Measurements from ENCODE around the gene FOXD4. TPM values are rescaled to one million over a fixed set of nuclear protein-coding genes. Genes with fewer than 3 reads are reported as not detected.
A peak's percentile ranks its signal among the peaks of the same experiment; 100 is the strongest.
"Not testable (repeated sequence)": the region's sequence is repeated elsewhere in the genome, so short reads cannot be mapped to it uniquely, and the experiment has no call there.

The FOXD4 gene
- polyA plus RNA-seq, 1 donor (not counting 4 experiments of a cell fraction or from before 2014, with no cell fraction given), result 0.18 TPM

DNA sequence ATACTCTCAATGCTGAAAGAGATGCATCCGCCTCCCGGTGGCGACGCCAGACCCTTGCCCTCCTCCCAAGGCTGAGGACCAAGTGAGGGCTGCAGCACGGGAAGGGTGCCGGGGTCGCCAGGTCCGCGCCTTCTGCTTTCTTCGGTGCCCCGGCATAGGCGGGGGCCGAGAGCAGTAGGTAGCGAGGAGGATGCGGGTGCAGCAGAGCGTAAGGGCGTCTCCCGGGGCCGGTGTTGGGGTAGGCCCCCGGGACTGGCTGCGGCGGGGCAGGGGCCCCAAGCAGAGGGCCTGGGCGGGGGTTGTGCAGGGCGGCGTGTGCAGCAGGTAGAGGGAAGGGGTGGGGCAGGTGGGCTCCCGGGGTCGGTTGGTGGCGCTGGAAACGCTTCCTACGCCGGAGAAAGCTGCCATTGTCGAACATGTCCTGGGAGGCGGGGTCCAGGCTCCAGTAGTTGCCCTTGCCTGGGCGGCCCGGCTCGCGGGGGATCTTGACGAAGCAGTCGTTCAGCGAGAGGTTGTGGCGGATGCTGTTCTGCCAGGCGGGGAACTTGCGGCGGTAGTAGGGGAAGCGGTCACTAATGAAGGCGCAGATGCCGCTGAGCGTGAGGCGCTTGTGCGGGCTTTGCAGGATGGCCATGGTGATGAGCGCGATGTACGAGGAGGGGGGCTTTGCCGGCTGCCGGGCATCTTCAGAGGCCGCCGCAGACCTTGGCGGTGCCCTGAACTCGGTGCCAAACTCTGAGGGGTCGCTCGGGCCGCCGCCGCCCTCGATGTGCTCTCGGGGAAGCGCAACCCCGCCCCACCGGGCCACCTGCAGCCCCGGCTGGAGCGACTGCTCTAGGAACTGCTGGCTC lies 848 bp downstream of the FOXD4 start:
- H3K4me1 ChIP-seq (ENCODE audit: control insufficient read depth, extremely low read depth, insufficient read depth, low read length); H2AFZ ChIP-seq (ENCODE audit: control insufficient read depth, low read length); H3K9me3 ChIP-seq (ENCODE audit: control insufficient read depth, low read depth, low read length); H3K9ac ChIP-seq (ENCODE audit: control insufficient read depth, extremely low read depth, insufficient read depth, low read length); DNase-seq (ENCODE audit: low read depth, low spot score); H4K20me1 ChIP-seq (ENCODE audit: control insufficient read depth, extremely low read depth, insufficient read depth, low read length); H3K36me3 ChIP-seq (ENCODE audit: control insufficient read depth in 2 of 2, extremely low read depth in 1 of 2, insufficient read depth in 2 of 2, low read length in 2 of 2); FAIRE-seq; dilution Hi-C loops (cut with MboI; ENCODE audit: extremely low pct_ligation_motif_present, low sequenced_read_pairs); H3K4me3 ChIP-seq (ENCODE audit: control insufficient read depth in 2 of 3, extremely low read depth in 1 of 3, insufficient read depth in 2 of 3, low read depth in 1 of 3, low read length in 3 of 3); H3K27ac ChIP-seq (ENCODE audit: control insufficient read depth, insufficient read depth, low read length); H3K9me1 ChIP-seq (ENCODE audit: control insufficient read depth, extremely low read depth, insufficient read depth, low read length); H3K79me2 ChIP-seq (ENCODE audit: control insufficient read depth, insufficient read depth, low read length); H3K4me2 ChIP-seq (ENCODE audit: control insufficient read depth, extremely low read depth, insufficient read depth, low read depth, low read length): not testable (repeated sequence)
- peaks cover 34% of the 10 kb centered on the region for H3K27me3 ChIP-seq (ENCODE audit: control insufficient read depth, extremely low read depth, insufficient read depth, low read length)

- H3K79me2 ChIP-seq (ENCODE audit: control insufficient read depth, insufficient read depth, low read length); H3K27ac ChIP-seq (ENCODE audit: control insufficient read depth, insufficient read depth, low read length); H3K9me3 ChIP-seq (ENCODE audit: control insufficient read depth, low read depth, low read length); H3K36me3 ChIP-seq (ENCODE audit: control insufficient read depth in 2 of 2, extremely low read depth in 1 of 2, insufficient read depth in 2 of 2, low read length in 2 of 2); dilution Hi-C loops (cut with MboI; ENCODE audit: extremely low pct_ligation_motif_present, low sequenced_read_pairs); FAIRE-seq; H4K20me1 ChIP-seq (ENCODE audit: control insufficient read depth, extremely low read depth, insufficient read depth, low read length); H3K4me2 ChIP-seq (ENCODE audit: control insufficient read depth, extremely low read depth, insufficient read depth, low read depth, low read length); H2AFZ ChIP-seq (ENCODE audit: control insufficient read depth, low read length); H3K4me3 ChIP-seq (ENCODE audit: control insufficient read depth in 2 of 3, extremely low read depth in 1 of 3, insufficient read depth in 2 of 3, low read depth in 1 of 3, low read length in 3 of 3); H3K9ac ChIP-seq (ENCODE audit: control insufficient read depth, extremely low read depth, insufficient read depth, low read length); H3K9me1 ChIP-seq (ENCODE audit: control insufficient read depth, extremely low read depth, insufficient read depth, low read length); DNase-seq (ENCODE audit: low read depth, low spot score); H3K4me1 ChIP-seq (ENCODE audit: control insufficient read depth, extremely low read depth, insufficient read depth, low read length): not testable (repeated sequence)
- peaks cover 34% of the 10 kb centered on the region for H3K27me3 ChIP-seq (ENCODE audit: control insufficient read depth, extremely low read depth, insufficient read depth, low read length)
- TF ChIP-seq EZH2 (IDR thresholded peaks at IDR 0.05; ENCODE audit: low read length), result peak; percentile 62
These were observed 1.8 kb downstream of the FOXD4 start for GRCh38 chr9:116239-117077.

GRCh38 chr9:115118-115451 lies 3.1 kb downstream of the FOXD4 start:
- H3K4me2 ChIP-seq (ENCODE audit: control insufficient read depth, extremely low read depth, insufficient read depth, low read depth, low read length); H3K4me1 ChIP-seq (ENCODE audit: control insufficient read depth, extremely low read depth, insufficient read depth, low read length); DNase-seq (ENCODE audit: low read depth, low spot score); H4K20me1 ChIP-seq (ENCODE audit: control insufficient read depth, extremely low read depth, insufficient read depth, low read length); H3K9me1 ChIP-seq (ENCODE audit: control insufficient read depth, extremely low read depth, insufficient read depth, low read length); H3K27ac ChIP-seq (ENCODE audit: control insufficient read depth, insufficient read depth, low read length); H3K79me2 ChIP-seq (ENCODE audit: control insufficient read depth, insufficient read depth, low read length); H3K36me3 ChIP-seq (ENCODE audit: control insufficient read depth in 2 of 2, extremely low read depth in 1 of 2, insufficient read depth in 2 of 2, low read length in 2 of 2); dilution Hi-C loops (cut with MboI; ENCODE audit: extremely low pct_ligation_motif_present, low sequenced_read_pairs); H3K4me3 ChIP-seq (ENCODE audit: control insufficient read depth in 2 of 3, extremely low read depth in 1 of 3, insufficient read depth in 2 of 3, low read depth in 1 of 3, low read length in 3 of 3); FAIRE-seq; H3K9ac ChIP-seq (ENCODE audit: control insufficient read depth, extremely low read depth, insufficient read depth, low read length); H3K9me3 ChIP-seq (ENCODE audit: control insufficient read depth, low read depth, low read length); H2AFZ ChIP-seq (ENCODE audit: control insufficient read depth, low read length): not testable (repeated sequence)
- H3K27me3 ChIP-seq (ENCODE audit: control insufficient read depth, extremely low read depth, insufficient read depth, low read length), result peaks cover 34% of the 10 kb centered on the region

DNA sequence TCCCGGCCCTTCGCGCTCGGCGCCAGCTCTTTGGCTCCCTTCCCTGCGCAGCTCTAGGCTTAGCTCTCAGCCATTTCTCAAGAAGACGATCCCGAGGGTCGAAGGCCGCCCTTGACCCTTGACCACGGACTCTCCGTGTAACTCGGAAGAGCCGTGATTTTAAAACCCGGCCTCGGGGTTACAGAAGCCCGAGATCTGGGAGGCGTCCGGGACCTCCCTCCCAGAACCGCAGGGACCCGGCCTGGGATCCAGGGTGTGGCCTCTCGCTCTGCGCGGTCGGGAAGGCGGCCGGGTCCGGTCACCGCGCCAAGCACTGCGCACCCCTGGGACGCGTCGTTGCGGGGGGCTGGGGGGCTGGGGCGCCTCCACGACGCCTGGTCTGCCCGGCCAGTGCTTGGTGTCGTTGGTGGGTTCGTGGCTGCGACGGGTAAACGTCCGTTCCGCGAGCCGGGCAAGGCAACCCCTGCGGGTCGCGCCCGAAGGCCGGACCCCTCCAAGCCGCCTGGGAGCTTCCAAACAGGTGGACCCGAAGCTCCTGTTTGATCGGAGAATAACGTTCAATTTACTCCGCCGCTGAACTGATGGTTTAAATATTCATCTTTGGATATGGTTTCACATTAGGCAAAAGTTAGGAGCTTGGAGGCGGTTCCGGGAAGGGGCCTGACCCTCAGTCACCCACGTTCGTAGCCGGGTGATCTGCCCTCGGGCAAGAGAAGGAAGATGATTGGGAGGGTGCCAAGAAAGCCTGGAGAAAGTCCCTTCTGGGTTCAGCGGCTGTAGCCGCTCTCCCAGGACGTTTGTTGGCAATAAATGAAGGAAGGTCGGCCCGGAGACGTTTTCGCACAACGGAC lies 3.7 kb downstream of the FOXD4 start:
- FAIRE-seq; H3K27ac ChIP-seq (ENCODE audit: control insufficient read depth, insufficient read depth, low read length): not testable (repeated sequence)
- peak overlapping the region; percentile 60 for H3K4me2 ChIP-seq (ENCODE audit: control insufficient read depth, extremely low read depth, insufficient read depth, low read depth, low read length)

More for the DNA sequence above, 3.7 kb downstream of the FOXD4 start:
- H3K9me3 ChIP-seq (ENCODE audit: control insufficient read depth, low read depth, low read length); H4K20me1 ChIP-seq (ENCODE audit: control insufficient read depth, extremely low read depth, insufficient read depth, low read length); H2AFZ ChIP-seq (ENCODE audit: control insufficient read depth, low read length); H3K79me2 ChIP-seq (ENCODE audit: control insufficient read depth, insufficient read depth, low read length); dilution Hi-C loops (cut with MboI; ENCODE audit: extremely low pct_ligation_motif_present, low sequenced_read_pairs); DNase-seq (ENCODE audit: low read depth, low spot score); H3K4me1 ChIP-seq (ENCODE audit: control insufficient read depth, extremely low read depth, insufficient read depth, low read length); H3K36me3 ChIP-seq (ENCODE audit: control insufficient read depth in 2 of 2, extremely low read depth in 1 of 2, insufficient read depth in 2 of 2, low read length in 2 of 2); H3K9me1 ChIP-seq (ENCODE audit: control insufficient read depth, extremely low read depth, insufficient read depth, low read length); H3K9ac ChIP-seq (ENCODE audit: control insufficient read depth, extremely low read depth, insufficient read depth, low read length): not testable (repeated sequence)
- H3K4me3 ChIP-seq (ENCODE audit: control insufficient read depth in 2 of 3, extremely low read depth in 1 of 3, insufficient read depth in 2 of 3, low read depth in 1 of 3, low read length in 3 of 3), result peak overlapping the region in 2 of 3 experiments; percentile 10 to 22
- peaks cover 34% of the 10 kb centered on the region for H3K27me3 ChIP-seq (ENCODE audit: control insufficient read depth, extremely low read depth, insufficient read depth, low read length)

Measured in keratinocyte (primary cell).